Type B pancreatic cell (in vitro differentiated cells): Measurements from ENCODE around the gene ACVR2A. TPM values are rescaled to one million over a fixed set of nuclear protein-coding genes. Genes with fewer than 3 reads are reported as not detected.
A peak's percentile ranks its signal among the peaks of the same experiment; 100 is the strongest.

Experiments used
- DNase-seq: peaks from one replicate; pipeline ENCODE4 v3.0.0; 2021; ENCODE audit warnings: mixed read lengths; ENCODE audit not compliant: unreplicated experiment; ENCODE audit errors: extremely low spot score
- H3K27ac Mint-ChIP-seq: 2 replicates; pipeline ENCODE4 v1.8.0; 2021; ENCODE audit warnings: mild to moderate bottlenecking, mixed read lengths
- H3K27me3 Mint-ChIP-seq: 2 replicates; pipeline ENCODE4 v1.8.0; 2021; ENCODE audit warnings: mixed read lengths
- H3K36me3 Mint-ChIP-seq: 2 replicates; pipeline ENCODE4 v1.8.0; 2021; ENCODE audit warnings: mixed read lengths
- H3K4me1 Mint-ChIP-seq: one replicate; pipeline ENCODE4 v1.8.0; 2021; ENCODE audit warnings: mixed read lengths; ENCODE audit not compliant: unreplicated experiment
- H3K4me3 Mint-ChIP-seq: 2 replicates; pipeline ENCODE4 v1.8.0; 2021; ENCODE audit warnings: mild to moderate bottlenecking, mixed read lengths
- H3K9me3 Mint-ChIP-seq: 2 replicates; pipeline ENCODE4 v1.8.0; 2021; ENCODE audit warnings: mixed read lengths
- CTCF ChIP-seq: fragments of 200-600 bp; sonication (generic); conservative IDR thresholded peaks from 2 replicates; pipeline ENCODE4 v1.5.0; 2021; ENCODE audit warnings: antibody characterized with exemption, mild to moderate bottlenecking
- total RNA-seq: library from RNA; stranded (reverse); gene quantifications from 2 replicates; pipeline ENCODE4 v1.2.1, GENCODE V29; 2021; ENCODE audit warnings: low replicate concordance

Gene ACVR2A
- total RNA-seq, 1 donor from 2014 or later, result 31.9 TPM

DNA sequence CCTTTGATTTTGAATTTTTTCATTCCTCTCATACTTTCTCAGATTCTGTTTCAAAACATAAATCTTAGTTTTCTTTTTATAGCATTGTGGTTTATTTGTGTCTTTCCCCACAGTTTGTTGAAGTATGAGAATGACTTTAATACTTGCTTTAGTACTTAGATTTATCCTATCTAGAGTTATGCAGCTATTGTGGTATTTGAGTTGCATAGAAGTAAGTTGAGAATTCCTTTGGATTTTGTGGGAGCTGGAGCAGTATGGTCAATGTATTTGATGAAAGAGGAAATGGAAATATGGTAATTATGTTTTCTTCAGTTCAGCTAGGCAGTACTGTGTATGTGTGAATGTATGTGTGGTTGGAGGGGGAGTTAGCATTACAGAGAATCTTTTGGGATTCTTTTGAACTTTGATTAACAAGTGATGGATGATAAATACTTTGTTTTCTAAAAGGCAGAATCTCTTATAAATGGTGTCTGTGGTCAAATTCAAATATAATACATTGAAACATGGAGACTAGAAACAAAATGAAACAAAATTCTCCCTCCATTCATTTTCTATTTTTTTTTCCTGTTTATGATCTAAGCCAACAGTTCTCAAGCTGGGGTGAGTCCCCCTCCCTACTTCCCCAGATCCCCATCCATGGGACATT is 3.0 kb downstream of the ACVR2A start:
- DNase-seq, result no peak
- Mint-ChIP-seq H3K36me3 (peaks cover 6% of the 10 kb centered on the region), H3K4me3 (peak overlapping the region; percentile 53), H3K9me3 (peaks cover 7% of the 10 kb centered on the region), H3K27me3 (no peaks in the 10 kb centered on the region), H3K27ac (no peak overlapping the region), H3K4me1 (peaks cover 34% of the 10 kb centered on the region)
- no peak for TF ChIP-seq CTCF

DNA sequence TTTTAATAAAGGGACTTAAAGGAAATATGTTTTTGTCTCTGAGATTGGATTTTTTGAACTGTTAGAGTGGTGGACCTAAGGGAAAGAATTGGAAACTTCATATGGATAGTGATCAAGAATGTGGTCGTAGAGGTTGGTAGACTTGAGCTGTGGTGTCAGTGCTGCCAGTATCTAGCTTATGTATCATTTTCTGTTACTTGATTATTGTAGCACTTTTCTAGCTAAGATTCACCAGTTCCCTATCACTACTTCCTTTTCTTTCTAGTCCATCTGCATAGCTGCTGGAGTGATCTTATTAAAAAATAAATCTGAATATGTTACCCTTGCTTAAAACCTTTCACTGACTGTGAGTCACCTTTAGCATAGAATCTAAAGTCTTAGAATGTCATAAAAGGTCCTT is 6.0 kb downstream of the ACVR2A start:
- Mint-ChIP-seq H3K27me3 (no peaks in the 10 kb centered on the region), H3K4me1 (peaks cover 33% of the 10 kb centered on the region), H3K9me3 (peaks cover 7% of the 10 kb centered on the region), H3K36me3 (peaks cover 6% of the 10 kb centered on the region), H3K27ac (no peak overlapping the region), H3K4me3 (no peak overlapping the region)
- no peak for DNase-seq
- no peak for TF ChIP-seq CTCF

GRCh38 chr2:147851244-147851930 is 6.6 kb downstream of the ACVR2A start:
- Mint-ChIP-seq H3K9me3 (peaks cover 7% of the 10 kb centered on the region), H3K4me1 (peaks cover 32% of the 10 kb centered on the region), H3K4me3 (no peak overlapping the region), H3K27me3 (no peaks in the 10 kb centered on the region), H3K36me3 (peaks cover 6% of the 10 kb centered on the region), H3K27ac (no peak overlapping the region)
- TF ChIP-seq CTCF, result no peak
- DNase-seq, result no peak

- DNase-seq, result no peak
- TF ChIP-seq CTCF, result no peak
- peaks cover 6% of the 10 kb centered on the region for H3K36me3 Mint-ChIP-seq
- H3K27me3 Mint-ChIP-seq, result no peaks in the 10 kb centered on the region
- peaks cover 23% of the 10 kb centered on the region for H3K4me1 Mint-ChIP-seq
- H3K27ac Mint-ChIP-seq, result no peak overlapping the region
- H3K4me3 Mint-ChIP-seq, result no peak overlapping the region
- H3K9me3 Mint-ChIP-seq, result peaks cover 7% of the 10 kb centered on the region
These were observed 9.8 kb downstream of the ACVR2A start for GRCh38 chr2:147854557-147855134.

DNA sequence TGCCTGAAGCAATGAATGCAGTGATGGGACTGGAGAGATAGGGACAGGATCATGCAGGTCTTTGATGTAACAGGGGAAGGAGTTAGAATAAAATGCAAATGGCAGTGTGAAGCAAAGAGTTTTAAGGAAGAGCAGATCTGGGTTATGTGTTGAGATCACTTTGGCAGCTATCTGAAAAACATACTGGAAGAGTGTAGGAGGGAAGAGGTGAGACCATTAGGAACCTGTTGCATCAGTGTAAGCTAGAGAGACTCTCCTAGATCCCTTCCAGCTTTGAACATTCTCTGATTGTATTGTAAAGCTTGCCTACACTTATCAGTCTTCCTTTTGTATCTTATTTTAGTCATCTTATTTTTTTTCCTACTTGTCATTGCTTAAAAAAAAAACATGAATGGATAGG is 10.5 kb downstream of the ACVR2A start:
- DNase-seq, result no peak
- TF ChIP-seq CTCF, result no peak
- Mint-ChIP-seq H3K36me3 (peaks cover 2% of the 10 kb centered on the region), H3K27me3 (no peaks in the 10 kb centered on the region), H3K4me1 (peaks cover 21% of the 10 kb centered on the region), H3K4me3 (no peak overlapping the region), H3K27ac (no peak overlapping the region), H3K9me3 (peaks cover 2% of the 10 kb centered on the region)
